ENCODE results near the gene KCNQ4.

Gene KCNQ4

DNA sequence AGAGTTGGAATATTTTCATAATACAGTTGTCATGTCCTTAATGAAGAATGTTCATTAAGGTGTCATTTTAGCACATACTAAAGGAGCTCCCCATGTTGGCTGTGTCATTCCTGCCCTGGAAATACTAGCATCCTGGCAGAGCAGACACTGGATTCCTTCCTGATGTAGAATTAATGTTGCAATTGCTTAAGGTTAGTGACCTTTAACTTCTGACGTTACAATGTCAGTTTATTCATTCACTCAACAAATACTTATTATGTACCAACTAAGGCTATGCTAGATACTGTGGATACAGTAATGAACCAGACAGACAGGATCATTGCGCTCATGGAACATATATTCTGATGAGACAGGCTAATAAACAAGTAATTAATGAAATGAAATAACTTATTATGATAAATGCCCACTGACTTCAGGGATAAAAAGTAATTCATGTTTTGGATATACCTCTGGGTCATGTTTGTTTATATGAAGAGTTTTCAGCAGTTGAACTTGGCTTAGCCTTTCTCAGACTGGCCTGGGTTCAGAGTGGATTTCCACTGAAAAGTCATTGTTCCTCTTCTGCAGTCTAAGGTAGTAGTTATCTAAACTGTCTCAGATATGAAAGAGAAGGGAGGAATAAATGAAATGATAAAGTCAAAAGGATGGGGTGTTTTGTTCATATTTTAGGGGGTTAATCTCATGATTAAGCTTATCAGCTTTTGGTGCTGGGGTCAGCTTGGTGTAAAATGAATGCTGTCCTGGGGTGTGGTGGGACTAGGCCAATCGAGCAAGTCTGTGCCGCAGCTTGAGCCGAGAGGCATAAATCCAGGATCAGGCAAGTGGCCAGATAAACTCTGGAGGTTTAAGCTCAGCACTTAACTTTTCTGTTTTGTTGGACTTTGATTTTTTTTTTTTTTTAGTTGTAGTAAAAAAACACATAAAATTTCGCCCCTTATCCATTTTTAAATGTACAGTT, 43.3 kb upstream of the KCNQ4 start:
- ChIA-PET CTCF (no interaction called here), POLR2A (no interaction called here)
- no peak for DNase-seq (ENCODE audit: extremely low spot score)
- TF ChIP-seq CTBP1 (IDR thresholded peaks at IDR 0.05; ENCODE audit: borderline replicate concordance) (no peak), TARDBP (IDR thresholded peaks at IDR 0.05) (no peak), ZNF384 (IDR thresholded peaks at IDR 0.05) (no peak), ARNT (IDR thresholded peaks at IDR 0.05) (no peak), FOXM1 (IDR thresholded peaks at IDR 0.05; ENCODE audit: borderline replicate concordance) (no peak), BHLHE40 (IDR thresholded peaks at IDR 0.05; ENCODE audit: borderline replicate concordance) (no peak), SP1 (IDR thresholded peaks at IDR 0.05) (no peak), FOXA1 (IDR thresholded peaks at IDR 0.05) (no peak), FOXK2 (IDR thresholded peaks at IDR 0.05) (no peak), HDGF (IDR thresholded peaks at IDR 0.05; ENCODE audit: borderline replicate concordance) (no peak), NFRKB (IDR thresholded peaks at IDR 0.05) (no peak), ELF4 (IDR thresholded peaks at IDR 0.05) (no peak)

DNA sequence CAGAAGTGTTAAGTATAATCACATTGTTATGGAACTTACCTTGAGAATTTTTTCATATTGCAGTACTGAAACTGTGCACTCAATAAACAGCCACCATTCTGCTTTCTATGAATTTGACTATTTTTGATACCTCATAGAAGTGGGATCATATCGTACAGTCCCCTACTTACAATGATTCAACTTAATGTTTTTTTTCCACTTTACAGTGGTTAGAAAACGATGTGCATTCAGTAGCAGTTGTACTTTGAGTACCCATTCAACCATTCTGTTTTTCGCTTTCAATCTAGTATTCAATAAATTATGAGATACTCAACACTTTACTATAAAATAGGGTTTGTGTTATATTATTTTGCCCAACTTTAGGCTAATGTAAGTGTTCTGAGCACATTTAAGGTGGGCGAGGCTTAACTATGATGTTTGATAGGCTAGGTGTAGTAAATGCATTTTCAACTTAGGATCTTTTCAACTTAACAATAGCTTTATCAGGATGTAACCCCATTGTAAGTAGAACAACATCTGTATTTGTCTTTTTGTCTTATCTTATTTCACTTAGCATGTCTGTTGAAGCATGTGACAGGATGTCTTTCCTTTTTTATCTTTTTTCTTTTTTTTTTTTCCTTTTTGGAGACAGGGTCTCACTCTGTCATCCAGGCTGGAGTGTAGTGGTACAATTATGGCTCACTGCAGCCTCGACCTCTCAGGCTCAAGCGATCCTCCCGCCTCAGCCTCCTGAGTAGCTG, 42.4 kb upstream of the KCNQ4 start:
- ChIA-PET POLR2A (no interaction called here), CTCF (no interaction called here)
- no peak for DNase-seq (ENCODE audit: extremely low spot score)
- TF ChIP-seq, protein P1, sequence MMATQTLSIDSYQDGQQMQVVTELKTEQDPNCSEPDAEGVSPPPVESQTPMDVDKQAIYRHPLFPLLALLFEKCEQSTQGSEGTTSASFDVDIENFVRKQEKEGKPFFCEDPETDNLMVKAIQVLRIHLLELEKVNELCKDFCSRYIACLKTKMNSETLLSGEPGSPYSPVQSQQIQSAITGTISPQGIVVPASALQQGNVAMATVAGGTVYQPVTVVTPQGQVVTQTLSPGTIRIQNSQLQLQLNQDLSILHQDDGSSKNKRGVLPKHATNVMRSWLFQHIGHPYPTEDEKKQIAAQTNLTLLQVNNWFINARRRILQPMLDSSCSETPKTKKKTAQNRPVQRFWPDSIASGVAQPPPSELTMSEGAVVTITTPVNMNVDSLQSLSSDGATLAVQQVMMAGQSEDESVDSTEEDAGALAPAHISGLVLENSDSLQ (IDR thresholded peaks at IDR 0.05), result no peak
- no peak for TF ChIP-seq NFRKB (IDR thresholded peaks at IDR 0.05)
- no peak for TF ChIP-seq L3MBTL2 (conservative IDR thresholded peaks at IDR 0.05)
- TF ChIP-seq HDGF (IDR thresholded peaks at IDR 0.05; ENCODE audit: borderline replicate concordance), result no peak
- no peak for TF ChIP-seq SP1 (IDR thresholded peaks at IDR 0.05)
- no peak for TF ChIP-seq ARNT (IDR thresholded peaks at IDR 0.05)
- no peak for TF ChIP-seq FOXK2 (IDR thresholded peaks at IDR 0.05)
- no peak for TF ChIP-seq BHLHE40 (IDR thresholded peaks at IDR 0.05; ENCODE audit: borderline replicate concordance)
- TF ChIP-seq ZNF384 (IDR thresholded peaks at IDR 0.05), result no peak
- no peak for TF ChIP-seq ELF4 (IDR thresholded peaks at IDR 0.05)
- no peak for TF ChIP-seq SUZ12 (IDR thresholded peaks at IDR 0.05)
- TF ChIP-seq CTBP1 (IDR thresholded peaks at IDR 0.05; ENCODE audit: borderline replicate concordance), result no peak

DNA sequence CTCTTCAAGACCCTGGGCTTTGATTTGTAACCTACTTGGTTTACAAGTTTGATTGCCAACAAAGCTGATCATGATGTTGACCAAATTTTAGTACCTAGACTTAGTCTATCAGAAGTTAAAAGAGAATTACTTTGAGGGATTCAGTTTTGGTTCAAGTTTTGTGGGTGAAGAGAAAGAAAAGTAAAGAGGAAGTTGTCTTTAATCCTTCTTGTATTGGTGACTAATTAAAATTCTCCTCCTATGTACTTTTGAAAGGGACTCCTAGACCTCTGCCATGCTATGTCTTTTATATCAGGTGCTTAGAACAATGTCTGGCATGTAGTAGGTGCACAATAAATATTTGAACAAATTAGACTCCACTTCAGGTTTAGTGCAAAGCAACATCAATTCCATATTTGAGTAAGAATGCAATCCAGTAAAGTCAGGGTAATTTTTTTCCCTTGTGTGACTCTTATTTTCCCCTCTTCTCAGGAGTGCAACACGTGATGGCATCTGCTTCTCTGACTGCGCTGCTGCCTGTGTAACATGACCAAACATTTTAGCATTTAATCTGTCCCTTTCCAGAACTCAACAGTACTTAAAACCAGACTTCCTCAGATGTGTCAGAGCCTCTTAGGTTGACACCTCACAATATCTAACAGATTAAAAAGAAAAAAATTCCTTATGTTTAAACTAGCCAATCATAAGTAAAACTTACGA, 41.1 kb upstream of the KCNQ4 start:
- TF ChIP-seq FOXM1 (IDR thresholded peaks at IDR 0.05; ENCODE audit: borderline replicate concordance) (no peak), TARDBP (IDR thresholded peaks at IDR 0.05) (no peak), FOXA1 (IDR thresholded peaks at IDR 0.05) (no peak), LEF1 (IDR thresholded peaks at IDR 0.05; ENCODE audit: borderline replicate concordance) (no peak), SUZ12 (IDR thresholded peaks at IDR 0.05) (no peak), L3MBTL2 (conservative IDR thresholded peaks at IDR 0.05) (no peak), ZNF384 (IDR thresholded peaks at IDR 0.05) (no peak), NFRKB (IDR thresholded peaks at IDR 0.05) (no peak), FOXK2 (IDR thresholded peaks at IDR 0.05) (no peak), HDGF (IDR thresholded peaks at IDR 0.05; ENCODE audit: borderline replicate concordance) (no peak)
- TF ChIP-seq, protein P1 (IDR thresholded peaks at IDR 0.05), result no peak
- POLR2A ChIA-PET, result no interaction called here
- no peak for DNase-seq (ENCODE audit: extremely low spot score)
- CTCF ChIA-PET, result interaction anchor here (0.6 kb wide), 1 partner anchor 153 kb away, joined by 4 read pairs; no protein-coding TSS in a partner anchor

DNA sequence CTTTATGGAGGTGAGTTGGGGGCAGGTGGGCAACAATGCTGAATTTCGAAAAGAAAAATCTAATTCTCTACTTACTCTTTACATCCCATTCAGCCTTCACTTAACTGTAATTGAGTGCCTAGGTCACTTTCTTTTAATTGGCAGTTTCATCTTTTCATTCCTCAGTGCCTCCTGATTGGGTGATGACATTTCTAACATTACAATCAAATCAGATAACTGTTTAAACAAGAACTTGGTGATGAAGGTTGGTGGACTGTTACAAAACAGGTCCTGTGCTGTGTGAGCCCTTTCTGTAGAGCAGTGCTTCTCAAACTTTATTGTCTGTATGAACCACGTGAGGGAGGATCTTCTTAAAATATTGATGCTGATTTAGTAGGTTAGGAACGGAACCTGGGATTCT, 40.1 kb upstream of the KCNQ4 start:
- no peak for DNase-seq (ENCODE audit: extremely low spot score)
- TF ChIP-seq NFRKB (IDR thresholded peaks at IDR 0.05), result no peak
- TF ChIP-seq CTBP1 (IDR thresholded peaks at IDR 0.05; ENCODE audit: borderline replicate concordance), result no peak
- no peak for TF ChIP-seq FOXM1 (IDR thresholded peaks at IDR 0.05; ENCODE audit: borderline replicate concordance)
- TF ChIP-seq, protein P1 (IDR thresholded peaks at IDR 0.05), result no peak
- TF ChIP-seq ARNT (IDR thresholded peaks at IDR 0.05), result no peak
- TF ChIP-seq SP1 (IDR thresholded peaks at IDR 0.05), result no peak
- TF ChIP-seq FOXA1 (IDR thresholded peaks at IDR 0.05), result no peak
- TF ChIP-seq L3MBTL2 (conservative IDR thresholded peaks at IDR 0.05), result no peak
- TF ChIP-seq ZNF384 (IDR thresholded peaks at IDR 0.05), result no peak
- no peak for TF ChIP-seq BHLHE40 (IDR thresholded peaks at IDR 0.05; ENCODE audit: borderline replicate concordance)
- no peak for TF ChIP-seq SUZ12 (IDR thresholded peaks at IDR 0.05)
- no peak for TF ChIP-seq HDGF (IDR thresholded peaks at IDR 0.05; ENCODE audit: borderline replicate concordance)
- no peak for TF ChIP-seq ELF4 (IDR thresholded peaks at IDR 0.05)
- ChIA-PET CTCF (no interaction called here), POLR2A (no interaction called here)

DNA sequence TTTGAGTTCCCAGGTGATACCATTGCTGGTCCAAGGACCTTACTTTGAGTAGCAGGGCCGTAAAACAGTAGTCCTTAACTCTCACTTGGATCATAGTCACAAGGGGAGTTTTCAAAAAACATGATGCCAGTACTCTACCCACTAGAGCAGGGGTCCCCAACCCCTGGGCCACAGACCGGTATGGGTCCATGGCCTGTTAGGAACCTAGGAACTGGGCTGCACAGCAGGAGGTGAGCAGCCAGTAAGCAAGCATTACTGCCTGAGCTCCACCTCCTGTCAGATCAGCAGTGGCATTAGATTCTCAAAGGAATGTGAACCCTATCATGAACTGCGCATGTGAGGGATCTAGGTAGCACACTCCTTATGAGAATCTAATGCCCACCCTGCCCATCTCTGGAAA, 39.7 kb upstream of the KCNQ4 start:
- TF ChIP-seq SP1 (IDR thresholded peaks at IDR 0.05) (no peak), BHLHE40 (IDR thresholded peaks at IDR 0.05; ENCODE audit: borderline replicate concordance) (no peak), SUZ12 (IDR thresholded peaks at IDR 0.05) (no peak), HDGF (IDR thresholded peaks at IDR 0.05; ENCODE audit: borderline replicate concordance) (no peak), ARNT (IDR thresholded peaks at IDR 0.05) (no peak), NFRKB (IDR thresholded peaks at IDR 0.05) (no peak), LEF1 (IDR thresholded peaks at IDR 0.05; ENCODE audit: borderline replicate concordance) (no peak), FOXA1 (IDR thresholded peaks at IDR 0.05) (no peak), ELF4 (IDR thresholded peaks at IDR 0.05) (no peak), FOXK2 (IDR thresholded peaks at IDR 0.05) (no peak), L3MBTL2 (conservative IDR thresholded peaks at IDR 0.05) (no peak), CTBP1 (IDR thresholded peaks at IDR 0.05; ENCODE audit: borderline replicate concordance) (no peak), TARDBP (IDR thresholded peaks at IDR 0.05) (no peak)
- TF ChIP-seq, protein P1 (IDR thresholded peaks at IDR 0.05), result no peak
- POLR2A ChIA-PET, result interaction anchor here (1.4 kb wide), 1 partner anchor 21 kb away, joined by 3 read pairs; no protein-coding TSS in a partner anchor
- DNase-seq (ENCODE audit: extremely low spot score), result no peak
- CTCF ChIA-PET, result no interaction called here

Data from HEK293T (cell line).